Hepatocyte (in vitro differentiated cells): Measurements from ENCODE around the gene LRRC4.

ENCODE experiments used
- EZH2 ChIP-seq: fragments of 200-600 bp; sonication (generic); IDR thresholded peaks from 2 replicates; pipeline ENCODE4 v1.6.1; 2016; ENCODE audit warnings: antibody characterized with exemption, mild to moderate bottlenecking, borderline replicate concordance
- EZH2phosphoT487 ChIP-seq: fragments of 200-600 bp; sonication (generic); IDR thresholded peaks from one replicate; pipeline ENCODE4 v1.6.1; 2018; ENCODE audit warnings: antibody characterized with exemption, mild to moderate bottlenecking, low read depth, moderate library complexity; ENCODE audit not compliant: unreplicated experiment, severe bottlenecking
- TF ChIP-seq, protein P1 (sequence below): fragments of 200-600 bp; sonication (generic); IDR thresholded peaks from 2 replicates; pipeline ENCODE4 v1.5.1; 2016; ENCODE audit warnings: antibody characterized with exemption, mild to moderate bottlenecking; ENCODE audit not compliant: poor library complexity

DNA sequence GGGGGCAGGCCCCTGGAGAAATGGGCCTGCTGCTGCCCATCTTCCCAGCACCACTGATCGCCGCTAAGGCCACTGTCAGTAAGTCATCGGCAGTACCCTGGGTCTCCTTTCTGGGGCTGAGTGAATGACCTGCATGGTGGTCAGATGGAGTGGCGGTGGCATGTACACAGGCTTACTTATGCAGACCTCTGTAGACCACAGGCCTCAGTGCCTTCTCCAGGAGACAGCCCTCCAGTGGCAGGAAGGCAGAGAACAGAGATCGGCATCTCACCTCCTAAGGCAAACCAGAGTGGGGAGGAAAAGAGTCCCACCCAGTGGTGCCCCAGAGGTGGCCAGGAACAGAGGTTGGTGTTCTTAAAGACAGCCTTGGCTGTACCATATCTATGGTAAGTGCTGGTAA is 22.8 kb upstream of the LRRC4 start:
- TF ChIP-seq, protein P1, sequence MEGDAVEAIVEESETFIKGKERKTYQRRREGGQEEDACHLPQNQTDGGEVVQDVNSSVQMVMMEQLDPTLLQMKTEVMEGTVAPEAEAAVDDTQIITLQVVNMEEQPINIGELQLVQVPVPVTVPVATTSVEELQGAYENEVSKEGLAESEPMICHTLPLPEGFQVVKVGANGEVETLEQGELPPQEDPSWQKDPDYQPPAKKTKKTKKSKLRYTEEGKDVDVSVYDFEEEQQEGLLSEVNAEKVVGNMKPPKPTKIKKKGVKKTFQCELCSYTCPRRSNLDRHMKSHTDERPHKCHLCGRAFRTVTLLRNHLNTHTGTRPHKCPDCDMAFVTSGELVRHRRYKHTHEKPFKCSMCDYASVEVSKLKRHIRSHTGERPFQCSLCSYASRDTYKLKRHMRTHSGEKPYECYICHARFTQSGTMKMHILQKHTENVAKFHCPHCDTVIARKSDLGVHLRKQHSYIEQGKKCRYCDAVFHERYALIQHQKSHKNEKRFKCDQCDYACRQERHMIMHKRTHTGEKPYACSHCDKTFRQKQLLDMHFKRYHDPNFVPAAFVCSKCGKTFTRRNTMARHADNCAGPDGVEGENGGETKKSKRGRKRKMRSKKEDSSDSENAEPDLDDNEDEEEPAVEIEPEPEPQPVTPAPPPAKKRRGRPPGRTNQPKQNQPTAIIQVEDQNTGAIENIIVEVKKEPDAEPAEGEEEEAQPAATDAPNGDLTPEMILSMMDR, result no peak
- TF ChIP-seq EZH2phosphoT487 (no peak), EZH2 (no peak)
